ENCODE results near the gene SLC66A1.

Gene SLC66A1

GRCh38 chr1:19361611-19362147, 49.6 kb downstream of the SLC66A1 start:
- no peak for DNase-seq (ENCODE audit: low read depth)

GRCh38 chr1:19363536-19364152, 51.5 kb downstream of the SLC66A1 start:
- no peak for DNase-seq (ENCODE audit: low read depth)

- no peak for DNase-seq (ENCODE audit: low read depth)
These were observed 53.6 kb downstream of the SLC66A1 start for GRCh38 chr1:19365721-19366120.

- DNase-seq (ENCODE audit: low read depth): no peak
These were observed 54.7 kb downstream of the SLC66A1 start for GRCh38 chr1:19366599-19367536.

- no peak for DNase-seq (ENCODE audit: low read depth)
These were observed 55.5 kb downstream of the SLC66A1 start for GRCh38 chr1:19367584-19368041.

- DNase-seq (ENCODE audit: low read depth): no peak
These were observed 55.9 kb downstream of the SLC66A1 start for GRCh38 chr1:19368050-19368449.

GRCh38 chr1:19368964-19369363, 56.8 kb downstream of the SLC66A1 start:
- no peak for DNase-seq (ENCODE audit: low read depth)

- no peak for DNase-seq (ENCODE audit: low read depth)
These were observed 57.4 kb downstream of the SLC66A1 start for GRCh38 chr1:19369396-19370090.

GRCh38 chr1:19370453-19371170, 58.5 kb downstream of the SLC66A1 start:
- no peak for DNase-seq (ENCODE audit: low read depth)

- DNase-seq (ENCODE audit: low read depth): no peak
These were observed 59.4 kb downstream of the SLC66A1 start for GRCh38 chr1:19371226-19372135.

- no peak for DNase-seq (ENCODE audit: low read depth)
These were observed 60.0 kb downstream of the SLC66A1 start for GRCh38 chr1:19372136-19372514.

- DNase-seq (ENCODE audit: low read depth): no peak
These were observed 60.5 kb downstream of the SLC66A1 start for GRCh38 chr1:19372602-19373001.

GRCh38 chr1:19373211-19374082, 61.3 kb downstream of the SLC66A1 start:
- no peak for DNase-seq (ENCODE audit: low read depth)

GRCh38 chr1:19374083-19374801, 62.1 kb downstream of the SLC66A1 start:
- no peak for DNase-seq (ENCODE audit: low read depth)

- no peak for DNase-seq (ENCODE audit: low read depth)
These were observed 62.8 kb downstream of the SLC66A1 start for GRCh38 chr1:19374926-19375325.

- DNase-seq (ENCODE audit: low read depth): no peak
These were observed 63.7 kb downstream of the SLC66A1 start for GRCh38 chr1:19375631-19376400.

- no peak for DNase-seq (ENCODE audit: low read depth)
These were observed 64.6 kb downstream of the SLC66A1 start for GRCh38 chr1:19376428-19377372.
